ENCODE data around the gene KDM1B. TPM values are rescaled to one million over a fixed set of nuclear protein-coding genes. Genes with fewer than 3 reads are reported as not detected.

KDM1B gene
- total RNA-seq, 6 donors from 2014 or later, result 13.0 to 29.0 (median 22.0) TPM

GRCh38 chr6:18268066-18268465, 112.8 kb downstream of the KDM1B start:
- no peak for DNase-seq
- ATAC-seq (ENCODE audit: low FRiP score in 2 of 2), result no peak
- peaks cover 0 to 3% (median 0%) of the 10 kb centered on the region in 4 donors for H3K9me3 ChIP-seq
- H3K4me1 ChIP-seq, result peaks cover 1 to 8% (median 5%) of the 10 kb centered on the region in 4 donors
- no peak overlapping the region for H3K4me3 ChIP-seq
- H3K27me3 ChIP-seq, result no peaks in the 10 kb centered on the region
- no peak for TF ChIP-seq POLR2A (IDR thresholded peaks at IDR 0.05)
- TF ChIP-seq POLR2AphosphoS5 (IDR thresholded peaks at IDR 0.05), result no peak
- TF ChIP-seq EP300 (IDR thresholded peaks at IDR 0.05), result no peak
- no peak for TF ChIP-seq CTCF (IDR thresholded peaks at IDR 0.05)
- no peak overlapping the region for H3K27ac ChIP-seq
- WGBS, 2 donors, result 69% methylated on average over 4 of the region's 4 CpGs
- no peaks in the 10 kb centered on the region for H3K36me3 ChIP-seq

GRCh38 chr6:18269253-18269652, 114.0 kb downstream of the KDM1B start:
- WGBS, 2 donors, result 26 to 38% methylated on average over 3 of the region's 3 CpGs

DNA sequence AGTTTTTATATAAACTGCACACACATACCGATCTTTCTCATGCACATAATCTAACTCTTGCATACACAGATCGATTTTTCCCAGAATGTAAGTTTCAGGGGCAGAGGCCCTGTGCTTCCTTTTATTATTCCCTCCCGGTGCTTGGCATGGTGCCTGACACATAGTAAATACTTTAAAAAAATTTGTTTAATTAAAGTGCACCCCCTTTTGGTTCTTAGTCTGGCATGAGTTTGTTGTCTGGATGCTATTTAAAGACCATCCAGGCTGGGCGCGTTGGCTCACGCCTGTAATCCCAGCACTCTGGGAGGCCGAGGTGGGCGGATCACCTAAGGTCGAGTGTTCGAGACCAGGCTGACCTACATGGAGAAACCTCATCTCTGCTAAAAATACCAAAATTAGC, 114.5 kb downstream of the KDM1B start:
- Histone ChIP-seq H3K4me1 (peaks cover 0 to 6% (median 3%) of the 10 kb centered on the region in 4 donors), H3K4me3 (no peak overlapping the region), H3K9me3 (peaks cover 0 to 3% (median 0%) of the 10 kb centered on the region in 4 donors), H3K36me3 (no peaks in the 10 kb centered on the region), H3K27ac (no peak overlapping the region), H3K27me3 (no peaks in the 10 kb centered on the region)
- WGBS, 2 donors, result 43 to 44% methylated on average over 10 of the region's 10 CpGs
- ATAC-seq (ENCODE audit: low FRiP score in 2 of 2), result no peak
- no peak for TF ChIP-seq EP300 (IDR thresholded peaks at IDR 0.05)
- DNase-seq, result no peak

More at GRCh38 chr6:18269253-18269652, 114.0 kb downstream of the KDM1B start:
- no peak for ATAC-seq (ENCODE audit: low FRiP score in 2 of 2)
- Histone ChIP-seq H3K4me1 (peaks cover 0 to 6% (median 3%) of the 10 kb centered on the region in 4 donors), H3K36me3 (no peaks in the 10 kb centered on the region), H3K9me3 (peaks cover 0 to 3% (median 0%) of the 10 kb centered on the region in 4 donors), H3K4me3 (no peak overlapping the region), H3K27me3 (no peaks in the 10 kb centered on the region), H3K27ac (no peak overlapping the region)
- no peak for DNase-seq
- TF ChIP-seq CTCF (IDR thresholded peaks at IDR 0.05), result no peak
- TF ChIP-seq EP300 (IDR thresholded peaks at IDR 0.05), result no peak
- TF ChIP-seq POLR2AphosphoS5 (IDR thresholded peaks at IDR 0.05), result no peak
- no peak for TF ChIP-seq POLR2A (IDR thresholded peaks at IDR 0.05)

DNA sequence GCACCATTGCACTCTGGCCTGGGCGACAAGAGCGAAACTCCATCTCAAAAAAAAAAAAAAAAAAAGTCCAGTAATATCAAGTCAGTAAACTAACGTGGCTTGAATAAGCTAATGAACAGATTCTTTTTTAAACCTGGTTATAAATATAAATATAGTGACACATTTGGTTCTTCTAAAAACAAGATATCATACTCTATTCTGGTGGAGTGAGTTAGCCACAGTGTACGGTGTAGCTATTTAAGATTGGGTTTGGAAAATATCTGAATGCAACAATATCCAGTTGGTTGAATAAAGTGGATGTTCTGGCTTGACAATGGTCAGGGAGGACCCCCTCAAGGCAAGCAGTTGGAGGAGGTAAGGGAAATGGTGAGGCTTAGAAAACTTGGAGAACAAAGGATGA, 115.0 kb downstream of the KDM1B start:
- no peak for ATAC-seq (ENCODE audit: low FRiP score in 2 of 2)
- Histone ChIP-seq H3K4me3 (no peak overlapping the region), H3K27ac (no peak overlapping the region), H3K9me3 (peaks cover 0 to 3% (median 0%) of the 10 kb centered on the region in 4 donors), H3K4me1 (peaks cover 0 to 2% (median under 1%) of the 10 kb centered on the region in 4 donors), H3K27me3 (no peaks in the 10 kb centered on the region), H3K36me3 (no peaks in the 10 kb centered on the region)
- TF ChIP-seq EP300 (IDR thresholded peaks at IDR 0.05) (no peak), POLR2A (IDR thresholded peaks at IDR 0.05) (no peak), CTCF (IDR thresholded peaks at IDR 0.05) (no peak), POLR2AphosphoS5 (IDR thresholded peaks at IDR 0.05) (no peak)
- no peak for DNase-seq
- 93 to 94% methylated on average over 4 of the region's 4 CpGs for WGBS, 2 donors

Small RNAs within 50 kb of the gene (small RNA-seq; reads per million reads assigned to genes)
- gene RF00019, result 0 reads per million in 4 donors

Other genes with a start within 250 kb of the KDM1B start
- gene KIF13A, start 167.8 kb upstream of the KDM1B start, total RNA-seq, result 10 to 100 TPM; 35.8 to 59.9 (median 49.0) TPM
- gene NHLRC1, start 32.7 kb upstream of the KDM1B start, total RNA-seq, result 1 to 10 TPM in 4 of 6 donors, not detected in 2; 1.9 to 4.1 (median 3.0) TPM
- gene TPMT, start 345 bp upstream of the KDM1B start, total RNA-seq, result 10 to 100 TPM in 4 of 6 donors, 1 to 10 TPM in 2; 5.2 to 12.2 (median 10.7) TPM
- gene DEK, start 109.1 kb downstream of the KDM1B start, total RNA-seq, result 100 to 1,000 TPM in 3 of 6 donors, 10 to 100 TPM in 3; 61.5 to 170 (median 92.4) TPM
- gene RNF144B, start 231.9 kb downstream of the KDM1B start, total RNA-seq, result 100 to 1,000 TPM in 1 of 6 donors, 10 to 100 TPM in 5; 46.1 to 105 (median 55.8) TPM

Data from upper lobe of left lung (tissue), 6 donors.